ENCODE results near the gene DPH2. TPM values are rescaled to one million over a fixed set of nuclear protein-coding genes. Genes with fewer than 3 reads are reported as not detected.

The DPH2 gene
- polyA plus RNA-seq, 1 experiment: 35.3 TPM

GRCh38 chr1:43990271-43991199 lies 20.7 kb downstream of the DPH2 start:
- ChIA-PET CTCF (interaction anchor here (1.0 to 5.4 kb wide), 3 partner anchors 15 to 58 kb away, joined by 3 to 44 read pairs (median 5); no protein-coding TSS in a partner anchor), POLR2A (no interaction called here)
- DNase-seq (ENCODE audit: low read depth): no peak
- Histone ChIP-seq H3K36me3 (ENCODE audit: control insufficient read depth, insufficient read depth, low read length) (peaks cover under 1% of the 10 kb centered on the region), H3K27me3 (ENCODE audit: control insufficient read depth, insufficient read depth, low read length) (no peaks in the 10 kb centered on the region), H3K4me3 (ENCODE audit: low read depth, low read length) (peak overlapping the region; percentile 68)
- TF ChIP-seq CTCF (IDR thresholded peaks at IDR 0.05; ENCODE audit: insufficient read depth, low read depth, low read length): peak; percentile 30; the same call in 1 of the 2 replicates

- ChIA-PET POLR2A (no interaction called here), CTCF (interaction anchor here (1.0 to 5.4 kb wide), 2 partner anchors 15 to 45 kb away, joined by 3 to 44 read pairs; no protein-coding TSS in a partner anchor)
- DNase-seq (ENCODE audit: low read depth): no peak
Observed at GRCh38 chr1:43991200-43991475, 21.3 kb downstream of the DPH2 start.

GRCh38 chr1:43991476-43992231 lies 21.8 kb downstream of the DPH2 start, which contains the start of gene CCDC24:
Gene CCDC24 (plus strand): TSS chr1:43991599. CDS start chr1:43991879, 280 bp downstream.
- peak; percentile 40 for DNase-seq (ENCODE audit: low read depth)

More at GRCh38 chr1:43991200-43991475, 21.3 kb downstream of the DPH2 start:
- Histone ChIP-seq H3K36me3 (ENCODE audit: control insufficient read depth, insufficient read depth, low read length) (no peaks in the 10 kb centered on the region; the same call in 1 of the 2 replicates), H3K27me3 (ENCODE audit: control insufficient read depth, insufficient read depth, low read length) (no peaks in the 10 kb centered on the region), H3K4me3 (ENCODE audit: low read depth, low read length) (peak overlapping the region; percentile 68)
- TF ChIP-seq CTCF (IDR thresholded peaks at IDR 0.05; ENCODE audit: insufficient read depth, low read depth, low read length): no peak

GRCh38 chr1:43992232-43992995 lies 22.6 kb downstream of the DPH2 start:
- POLR2A ChIA-PET: interaction anchor here (1.3 kb wide), 1 partner anchor 17 kb away, joined by 3 read pairs; the partner anchor contains the start of gene ATP6V0B
- Histone ChIP-seq H3K4me3 (ENCODE audit: low read depth, low read length) (peak overlapping the region; percentile 68), H3K27me3 (ENCODE audit: control insufficient read depth, insufficient read depth, low read length) (no peaks in the 10 kb centered on the region), H3K36me3 (ENCODE audit: control insufficient read depth, insufficient read depth, low read length) (peaks cover 1% of the 10 kb centered on the region; the same call in 1 of the 2 replicates)
- CTCF ChIA-PET: interaction anchor here (1.1 to 5.4 kb wide), 5 partner anchors 8 to 229 kb away, joined by 3 to 44 read pairs (median 4); no protein-coding TSS in a partner anchor
- no peak for TF ChIP-seq CTCF (IDR thresholded peaks at IDR 0.05; ENCODE audit: insufficient read depth, low read depth, low read length)
- DNase-seq (ENCODE audit: low read depth): no peak

More at GRCh38 chr1:43991476-43992231, 21.8 kb downstream of the DPH2 start, which contains the start of gene CCDC24:
- ChIA-PET POLR2A (interaction anchor here (1.3 kb wide), 1 partner anchor 17 kb away, joined by 3 read pairs; the partner anchor contains the start of gene ATP6V0B), CTCF (interaction anchor here (1.1 to 5.4 kb wide), 4 partner anchors 9 to 228 kb away, joined by 3 to 44 read pairs (median 10); no protein-coding TSS in a partner anchor)
- Histone ChIP-seq H3K36me3 (ENCODE audit: control insufficient read depth, insufficient read depth, low read length) (no peaks in the 10 kb centered on the region; the same call in 1 of the 2 replicates), H3K4me3 (ENCODE audit: low read depth, low read length) (peak within 1 kb of the TSS; percentile 68), H3K27me3 (ENCODE audit: control insufficient read depth, insufficient read depth, low read length) (no peaks in the 10 kb centered on the region)
- no peak for TF ChIP-seq CTCF (IDR thresholded peaks at IDR 0.05; ENCODE audit: insufficient read depth, low read depth, low read length)
